HG03064 (cell line): ENCODE data around the gene GPR148.

ENCODE experiments used
- ATAC-seq: cut with Tn5 transposase; IDR thresholded peaks from one replicate; pipeline ENCODE4 v1.9.1; 2021; ENCODE audit warnings: low read depth; ENCODE audit not compliant: unreplicated experiment

The GPR148 gene

GRCh38 chr2:130766711-130767407, 38.0 kb downstream of the GPR148 start:
- no peak for ATAC-seq

- no peak for ATAC-seq
Measured at GRCh38 chr2:130767408-130767775, 38.5 kb downstream of the GPR148 start.

GRCh38 chr2:130768191-130768855, 39.5 kb downstream of the GPR148 start:
- no peak for ATAC-seq

- no peak for ATAC-seq
Measured at GRCh38 chr2:130769343-130769907, 40.6 kb downstream of the GPR148 start.

- no peak for ATAC-seq
Measured at GRCh38 chr2:130776550-130776949, 47.7 kb downstream of the GPR148 start.

- no peak for ATAC-seq
Measured at GRCh38 chr2:130778781-130779180, 49.9 kb downstream of the GPR148 start.
